Measurements from ENCODE around the gene SPEG.

DNA sequence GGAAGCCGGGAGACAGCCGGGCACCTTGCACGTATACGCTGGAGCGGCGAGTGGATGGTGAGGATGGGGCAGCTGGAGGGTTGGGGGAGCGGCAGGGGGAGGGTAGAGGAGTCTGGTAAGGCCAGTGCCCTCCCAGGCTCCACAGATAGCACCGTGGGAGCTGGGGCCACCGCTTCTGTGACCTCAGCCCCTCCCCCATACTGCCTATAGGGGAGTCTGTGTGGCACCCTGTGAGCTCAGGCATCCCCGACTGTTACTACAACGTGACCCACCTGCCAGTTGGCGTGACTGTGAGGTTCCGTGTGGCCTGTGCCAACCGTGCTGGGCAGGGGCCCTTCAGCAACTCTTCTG lies 54.2 kb downstream of the SPEG start:
- TF ChIP-seq CREM (CRISPR knock-in tag; IDR thresholded peaks at IDR 0.05): no peak
- TF ChIP-seq, protein P1, sequence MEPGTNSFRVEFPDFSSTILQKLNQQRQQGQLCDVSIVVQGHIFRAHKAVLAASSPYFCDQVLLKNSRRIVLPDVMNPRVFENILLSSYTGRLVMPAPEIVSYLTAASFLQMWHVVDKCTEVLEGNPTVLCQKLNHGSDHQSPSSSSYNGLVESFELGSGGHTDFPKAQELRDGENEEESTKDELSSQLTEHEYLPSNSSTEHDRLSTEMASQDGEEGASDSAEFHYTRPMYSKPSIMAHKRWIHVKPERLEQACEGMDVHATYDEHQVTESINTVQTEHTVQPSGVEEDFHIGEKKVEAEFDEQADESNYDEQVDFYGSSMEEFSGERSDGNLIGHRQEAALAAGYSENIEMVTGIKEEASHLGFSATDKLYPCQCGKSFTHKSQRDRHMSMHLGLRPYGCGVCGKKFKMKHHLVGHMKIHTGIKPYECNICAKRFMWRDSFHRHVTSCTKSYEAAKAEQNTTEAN (CRISPR knock-in tag; IDR thresholded peaks at IDR 0.05): no peak
- TF ChIP-seq CTCF (IDR thresholded peaks at IDR 0.05): no peak
- TF ChIP-seq, protein P2, sequence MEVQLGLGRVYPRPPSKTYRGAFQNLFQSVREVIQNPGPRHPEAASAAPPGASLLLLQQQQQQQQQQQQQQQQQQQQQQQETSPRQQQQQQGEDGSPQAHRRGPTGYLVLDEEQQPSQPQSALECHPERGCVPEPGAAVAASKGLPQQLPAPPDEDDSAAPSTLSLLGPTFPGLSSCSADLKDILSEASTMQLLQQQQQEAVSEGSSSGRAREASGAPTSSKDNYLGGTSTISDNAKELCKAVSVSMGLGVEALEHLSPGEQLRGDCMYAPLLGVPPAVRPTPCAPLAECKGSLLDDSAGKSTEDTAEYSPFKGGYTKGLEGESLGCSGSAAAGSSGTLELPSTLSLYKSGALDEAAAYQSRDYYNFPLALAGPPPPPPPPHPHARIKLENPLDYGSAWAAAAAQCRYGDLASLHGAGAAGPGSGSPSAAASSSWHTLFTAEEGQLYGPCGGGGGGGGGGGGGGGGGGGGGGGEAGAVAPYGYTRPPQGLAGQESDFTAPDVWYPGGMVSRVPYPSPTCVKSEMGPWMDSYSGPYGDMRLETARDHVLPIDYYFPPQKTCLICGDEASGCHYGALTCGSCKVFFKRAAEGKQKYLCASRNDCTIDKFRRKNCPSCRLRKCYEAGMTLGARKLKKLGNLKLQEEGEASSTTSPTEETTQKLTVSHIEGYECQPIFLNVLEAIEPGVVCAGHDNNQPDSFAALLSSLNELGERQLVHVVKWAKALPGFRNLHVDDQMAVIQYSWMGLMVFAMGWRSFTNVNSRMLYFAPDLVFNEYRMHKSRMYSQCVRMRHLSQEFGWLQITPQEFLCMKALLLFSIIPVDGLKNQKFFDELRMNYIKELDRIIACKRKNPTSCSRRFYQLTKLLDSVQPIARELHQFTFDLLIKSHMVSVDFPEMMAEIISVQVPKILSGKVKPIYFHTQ (CRISPR knock-in tag; IDR thresholded peaks at IDR 0.05): no peak
- TF ChIP-seq, protein P3, sequence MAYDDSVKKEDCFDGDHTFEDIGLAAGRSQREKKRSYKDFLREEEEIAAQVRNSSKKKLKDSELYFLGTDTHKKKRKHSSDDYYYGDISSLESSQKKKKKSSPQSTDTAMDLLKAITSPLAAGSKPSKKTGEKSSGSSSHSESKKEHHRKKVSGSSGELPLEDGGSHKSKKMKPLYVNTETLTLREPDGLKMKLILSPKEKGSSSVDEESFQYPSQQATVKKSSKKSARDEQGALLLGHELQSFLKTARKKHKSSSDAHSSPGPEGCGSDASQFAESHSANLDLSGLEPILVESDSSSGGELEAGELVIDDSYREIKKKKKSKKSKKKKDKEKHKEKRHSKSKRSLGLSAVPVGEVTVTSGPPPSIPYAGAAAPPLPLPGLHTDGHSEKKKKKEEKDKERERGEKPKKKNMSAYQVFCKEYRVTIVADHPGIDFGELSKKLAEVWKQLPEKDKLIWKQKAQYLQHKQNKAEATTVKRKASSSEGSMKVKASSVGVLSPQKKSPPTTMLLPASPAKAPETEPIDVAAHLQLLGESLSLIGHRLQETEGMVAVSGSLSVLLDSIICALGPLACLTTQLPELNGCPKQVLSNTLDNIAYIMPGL (CRISPR knock-in tag; IDR thresholded peaks at IDR 0.05): no peak
